Measurements from ENCODE around the gene MACROD2.
"Not testable (repeated sequence)": the region's sequence is repeated elsewhere in the genome, so short reads cannot be mapped to it uniquely, and the experiment has no call there.

Gene MACROD2

DNA sequence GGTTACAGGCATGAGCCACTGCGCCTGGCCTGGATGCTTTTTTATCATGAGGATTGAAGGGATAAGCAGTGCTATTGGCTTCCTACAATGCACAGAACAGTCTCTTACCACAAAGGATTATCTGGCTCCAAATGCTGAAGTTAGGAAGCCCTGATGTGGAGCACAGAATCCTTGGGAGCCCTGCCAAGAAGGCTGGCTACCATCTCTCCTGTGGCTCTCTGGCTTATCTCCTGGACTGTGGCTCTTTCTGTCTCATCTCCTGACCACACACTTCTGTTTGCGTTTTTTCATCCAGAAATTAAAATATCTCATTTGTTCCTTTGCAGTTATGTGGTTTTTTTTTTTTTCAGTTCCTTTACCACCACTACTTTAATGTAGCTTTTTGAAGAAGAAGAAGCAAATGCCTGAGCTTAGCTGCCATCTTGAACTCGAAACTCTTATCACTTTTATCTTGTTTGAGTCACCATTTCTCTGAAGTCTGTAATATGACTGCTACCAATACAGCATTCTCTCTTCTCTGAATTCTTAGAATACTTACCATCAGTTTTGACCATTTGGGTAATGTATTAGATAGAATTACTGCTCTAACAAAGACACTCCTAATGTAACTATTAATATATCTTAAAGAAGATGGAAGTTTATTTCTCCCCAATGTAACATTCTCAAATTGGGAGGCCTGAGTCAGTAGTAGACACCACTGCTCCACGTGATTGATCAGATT lies 1533.2 kb downstream of the MACROD2 start:
- no peak for DNase-seq (ENCODE audit: low read depth)
- TF ChIP-seq, protein P1, sequence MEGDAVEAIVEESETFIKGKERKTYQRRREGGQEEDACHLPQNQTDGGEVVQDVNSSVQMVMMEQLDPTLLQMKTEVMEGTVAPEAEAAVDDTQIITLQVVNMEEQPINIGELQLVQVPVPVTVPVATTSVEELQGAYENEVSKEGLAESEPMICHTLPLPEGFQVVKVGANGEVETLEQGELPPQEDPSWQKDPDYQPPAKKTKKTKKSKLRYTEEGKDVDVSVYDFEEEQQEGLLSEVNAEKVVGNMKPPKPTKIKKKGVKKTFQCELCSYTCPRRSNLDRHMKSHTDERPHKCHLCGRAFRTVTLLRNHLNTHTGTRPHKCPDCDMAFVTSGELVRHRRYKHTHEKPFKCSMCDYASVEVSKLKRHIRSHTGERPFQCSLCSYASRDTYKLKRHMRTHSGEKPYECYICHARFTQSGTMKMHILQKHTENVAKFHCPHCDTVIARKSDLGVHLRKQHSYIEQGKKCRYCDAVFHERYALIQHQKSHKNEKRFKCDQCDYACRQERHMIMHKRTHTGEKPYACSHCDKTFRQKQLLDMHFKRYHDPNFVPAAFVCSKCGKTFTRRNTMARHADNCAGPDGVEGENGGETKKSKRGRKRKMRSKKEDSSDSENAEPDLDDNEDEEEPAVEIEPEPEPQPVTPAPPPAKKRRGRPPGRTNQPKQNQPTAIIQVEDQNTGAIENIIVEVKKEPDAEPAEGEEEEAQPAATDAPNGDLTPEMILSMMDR (conservative IDR thresholded peaks at IDR 0.05; ENCODE audit: control insufficient read depth, insufficient read depth, low read depth, low read length) = no peak
- no peak overlapping the region for H3K4me3 ChIP-seq (ENCODE audit: control insufficient read depth, low read depth, low read length)

DNA sequence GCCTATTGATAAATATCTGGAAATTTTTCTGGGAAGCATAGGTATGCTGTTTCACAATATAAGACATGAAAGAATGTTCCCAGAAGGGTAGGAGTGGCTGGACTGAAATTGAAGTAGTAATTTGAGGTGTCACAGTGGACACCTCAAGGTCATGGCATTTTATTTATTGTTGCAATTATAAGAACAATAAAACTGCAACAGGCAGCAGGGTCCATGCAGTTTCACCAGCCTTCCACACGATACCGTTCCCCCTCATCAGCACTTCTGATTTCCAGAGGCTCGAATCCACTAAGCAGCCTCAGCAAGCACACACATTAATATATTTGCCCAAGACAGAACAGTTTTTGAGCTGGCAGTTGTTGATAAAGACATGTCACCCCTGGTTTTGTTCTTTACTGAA lies 1540.5 kb downstream of the MACROD2 start:
- no peak overlapping the region for H3K4me3 ChIP-seq (ENCODE audit: control insufficient read depth, low read depth, low read length)
- DNase-seq (ENCODE audit: low read depth) = no peak
- TF ChIP-seq, protein P1 (conservative IDR thresholded peaks at IDR 0.05; ENCODE audit: control insufficient read depth, insufficient read depth, low read depth, low read length) = no peak

DNA sequence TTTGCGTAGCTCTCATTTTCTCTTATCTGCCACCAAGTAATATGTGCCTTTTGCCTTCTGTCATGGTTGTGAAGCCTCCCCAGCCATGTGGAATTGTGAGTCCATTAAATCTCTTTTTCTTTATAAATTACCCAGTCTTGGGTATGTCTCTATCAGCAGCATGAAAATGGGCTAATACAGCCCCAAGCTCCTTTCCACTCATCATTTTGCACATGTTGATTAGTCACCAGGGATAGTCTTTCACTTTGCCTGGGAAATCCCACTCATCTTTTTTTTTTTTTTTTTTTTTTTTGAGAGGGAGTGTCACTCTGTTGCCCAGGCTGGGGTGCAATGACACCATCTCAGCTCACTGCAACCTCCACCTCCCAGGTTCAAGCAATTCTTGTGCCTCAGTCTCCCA lies 1541.9 kb downstream of the MACROD2 start:
- DNase-seq (ENCODE audit: low read depth); H3K4me3 ChIP-seq (ENCODE audit: control insufficient read depth, low read depth, low read length): not testable (repeated sequence)

DNA sequence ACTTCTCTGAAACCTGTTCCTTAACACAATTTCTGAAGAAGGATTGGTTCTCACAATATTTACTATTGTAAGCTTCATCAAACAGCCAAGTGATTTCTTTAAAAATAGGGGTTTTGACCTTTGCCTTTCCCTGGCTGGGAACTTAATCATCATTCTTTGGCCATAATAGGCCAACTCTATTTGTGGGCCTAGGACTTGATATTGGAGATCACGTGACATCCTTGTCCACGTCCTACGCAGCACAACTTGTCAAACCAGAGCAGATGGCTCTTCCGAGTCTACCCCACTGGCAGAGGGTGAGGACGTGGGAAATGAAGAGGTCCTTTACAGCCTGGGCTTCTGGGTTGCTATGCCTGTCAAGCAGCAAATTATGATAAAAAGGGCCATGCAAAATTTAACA lies 1547.3 kb downstream of the MACROD2 start:
- no peak overlapping the region for H3K4me3 ChIP-seq (ENCODE audit: control insufficient read depth, low read depth, low read length)
- TF ChIP-seq, protein P1 (conservative IDR thresholded peaks at IDR 0.05; ENCODE audit: control insufficient read depth, insufficient read depth, low read depth, low read length) = no peak
- no peak for DNase-seq (ENCODE audit: low read depth)

DNA sequence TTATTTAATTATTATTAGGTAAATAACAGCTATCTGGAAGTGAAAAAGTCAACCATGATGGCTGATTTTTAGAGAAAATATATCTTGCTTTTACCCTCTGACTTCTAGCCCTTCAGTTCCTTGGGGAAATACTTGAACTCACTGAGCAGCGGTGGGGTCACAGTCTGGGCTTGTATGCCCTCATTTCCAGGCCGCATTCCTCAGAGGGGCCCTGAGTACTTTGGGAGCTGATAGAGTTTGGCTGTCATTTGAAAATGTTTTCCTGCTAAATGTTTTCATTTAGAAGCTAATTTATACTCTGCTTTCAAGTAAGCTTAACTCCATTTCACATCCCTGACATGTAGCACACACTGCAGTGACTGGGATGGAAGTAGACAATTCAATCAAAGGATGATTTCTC lies 1549.4 kb downstream of the MACROD2 start:
- TF ChIP-seq, protein P1 (conservative IDR thresholded peaks at IDR 0.05; ENCODE audit: control insufficient read depth, insufficient read depth, low read depth, low read length) = no peak
- no peak overlapping the region for H3K4me3 ChIP-seq (ENCODE audit: control insufficient read depth, low read depth, low read length)
- DNase-seq (ENCODE audit: low read depth) = no peak

DNA sequence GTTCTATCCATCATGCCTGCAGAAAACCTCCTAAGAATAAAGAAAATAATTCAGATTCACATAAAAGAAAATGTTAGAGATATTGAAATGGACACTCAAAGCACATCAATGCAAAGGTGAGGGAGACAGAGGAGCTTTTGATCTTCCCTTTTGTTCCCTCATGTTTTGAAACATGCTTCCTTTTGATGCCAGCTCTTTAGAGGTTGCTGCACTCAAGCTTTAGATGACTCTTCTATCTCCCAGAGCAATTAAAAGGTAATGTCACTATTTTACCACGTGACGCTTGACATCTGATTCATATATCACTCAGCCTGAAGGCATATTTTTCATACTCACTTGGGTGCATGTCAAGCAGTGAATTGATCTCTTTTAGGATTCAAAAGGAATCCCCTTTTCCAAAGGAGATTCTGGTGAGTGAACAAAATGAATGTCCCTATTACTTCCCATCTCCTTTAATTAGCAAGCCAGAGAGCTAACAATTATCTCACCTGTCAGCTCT lies 1551.3 kb downstream of the MACROD2 start:
- H3K4me3 ChIP-seq (ENCODE audit: control insufficient read depth, low read depth, low read length) = no peak overlapping the region
- TF ChIP-seq, protein P1 (conservative IDR thresholded peaks at IDR 0.05; ENCODE audit: control insufficient read depth, insufficient read depth, low read depth, low read length) = no peak
- DNase-seq (ENCODE audit: low read depth) = no peak

DNA sequence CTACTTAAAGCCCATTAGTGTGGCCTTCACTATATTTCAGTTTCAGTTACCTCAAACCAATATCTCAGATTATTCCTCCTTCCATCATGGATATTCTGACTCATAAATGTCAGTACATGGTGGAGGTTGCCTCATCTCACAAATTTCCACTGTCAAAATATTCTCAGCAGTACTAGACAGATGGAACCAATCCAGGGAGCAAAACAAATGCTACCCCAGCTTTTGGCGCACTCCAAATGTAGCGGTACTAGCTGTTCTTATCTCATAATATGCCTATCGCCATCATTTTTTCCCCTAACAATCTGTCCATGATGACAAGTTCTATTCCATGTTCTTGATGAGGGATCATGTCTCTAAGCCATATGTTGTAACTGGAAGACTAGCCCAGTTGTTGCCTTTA lies 1551.8 kb downstream of the MACROD2 start:
- TF ChIP-seq, protein P1 (conservative IDR thresholded peaks at IDR 0.05; ENCODE audit: control insufficient read depth, insufficient read depth, low read depth, low read length) = no peak
- no peak overlapping the region for H3K4me3 ChIP-seq (ENCODE audit: control insufficient read depth, low read depth, low read length)
- no peak for DNase-seq (ENCODE audit: low read depth)
